ENCODE measurements around the gene ZNF253. TPM values are rescaled to one million over a fixed set of nuclear protein-coding genes. Genes with fewer than 3 reads are reported as not detected.
"Not testable (repeated sequence)": the region's sequence is repeated elsewhere in the genome, so short reads cannot be mapped to it uniquely, and the experiment has no call there.

The ZNF253 gene
- total and polyA plus RNA-seq, 2 experiments from 2014 or later = 31.4 to 44.7 TPM

GRCh38 chr19:19877724-19878123, 12.0 kb downstream of the ZNF253 start:
- H3K9me2 ChIP-seq (ENCODE audit: insufficient read depth) = no peaks in the 10 kb centered on the region
- Mint-ChIP-seq H3K36me3 (ENCODE audit: low read depth) (peaks cover 81% of the 10 kb centered on the region), H3K27ac (no peak overlapping the region), H3K4me1 (no peaks in the 10 kb centered on the region), H3K4me3 (no peak overlapping the region), H3K9me3 (peaks cover 7% of the 10 kb centered on the region; the same call in 1 of the 3 replicates), H3K27me3 (ENCODE audit: insufficient read depth, low read depth, poor library complexity) (no peaks in the 10 kb centered on the region)
- H3K79me2 ChIP-seq (replicated peaks; ENCODE audit: insufficient read depth) = peaks cover 100% of the 10 kb centered on the region
- no peak overlapping the region for H3K27ac ChIP-seq (ENCODE audit: low read depth)
- H2AFZ ChIP-seq = no peak overlapping the region
- H3K27me3 ChIP-seq (ENCODE audit: insufficient read depth) = no peaks in the 10 kb centered on the region
- no peaks in the 10 kb centered on the region for H3K4me1 ChIP-seq (ENCODE audit: insufficient read depth)
- DNase-seq (ENCODE audit: low spot score) = no peak
- TF ChIP-seq ZNF114 (CRISPR knock-in tag; IDR thresholded peaks at IDR 0.05) (no peak), ETS1 (IDR thresholded peaks at IDR 0.05) (no peak), STAT1 (IDR thresholded peaks at IDR 0.05; ENCODE audit: unreplicated experiment) (no peak), NANOG (IDR thresholded peaks at IDR 0.05; ENCODE audit: borderline replicate concordance) (no peak)
- no peak overlapping the region for H3K4me2 ChIP-seq
- no peak for ATAC-seq
- peaks cover 61% of the 10 kb centered on the region for H4K20me1 ChIP-seq (replicated peaks; ENCODE audit: insufficient read depth)
- H3F3A ChIP-seq (replicated peaks; ENCODE audit: low read depth) = peaks cover 5% of the 10 kb centered on the region; the same call in 1 of the 2 replicates
- H3K4me3 ChIP-seq = no peak overlapping the region
- peaks cover 37% of the 10 kb centered on the region for H3K36me3 ChIP-seq (ENCODE audit: insufficient read depth)

- Histone ChIP-seq H3K36me3 (ENCODE audit: insufficient read depth) (peaks cover 55% of the 10 kb centered on the region), H3K4me3 (no peak overlapping the region), H4K20me1 (replicated peaks; ENCODE audit: insufficient read depth) (peaks cover 18% of the 10 kb centered on the region), H3K9me2 (ENCODE audit: insufficient read depth) (no peaks in the 10 kb centered on the region), H3K79me2 (replicated peaks; ENCODE audit: insufficient read depth) (peaks cover 98% of the 10 kb centered on the region), H3K27ac (ENCODE audit: low read depth) (no peak overlapping the region), H3K27me3 (ENCODE audit: insufficient read depth) (no peaks in the 10 kb centered on the region), H3F3A (replicated peaks; ENCODE audit: low read depth) (no peaks in the 10 kb centered on the region; the same call in 1 of the 2 replicates), H2AFZ (no peak overlapping the region), H3K4me1 (ENCODE audit: insufficient read depth) (no peaks in the 10 kb centered on the region), H3K4me2 (no peak overlapping the region)
- no peaks in the 10 kb centered on the region for H3K4me1 Mint-ChIP-seq
- H3K27me3 Mint-ChIP-seq (ENCODE audit: insufficient read depth, low read depth, poor library complexity) = peaks cover 1% of the 10 kb centered on the region
- TF ChIP-seq EZH2 (IDR thresholded peaks at IDR 0.05; ENCODE audit: low read depth, unreplicated experiment) (no peak), ZNF331 (CRISPR knock-in tag; IDR thresholded peaks at IDR 0.05; ENCODE audit: low read depth) (no peak), REST (IDR thresholded peaks at IDR 0.05; ENCODE audit: unreplicated experiment) (no peak), POLR2AphosphoS5 (IDR thresholded peaks at IDR 0.05; ENCODE audit: low read depth) (no peak), ZNF114 (CRISPR knock-in tag; IDR thresholded peaks at IDR 0.05) (no peak)
- H3K36me3 Mint-ChIP-seq (ENCODE audit: low read depth) = peaks cover 99% of the 10 kb centered on the region
- no peak overlapping the region for H3K4me3 Mint-ChIP-seq
- H3K27ac Mint-ChIP-seq = no peak overlapping the region
- ATAC-seq (no peak), DNase-seq (ENCODE audit: low spot score) (no peak)
- peaks cover 51% of the 10 kb centered on the region for H3K9me3 Mint-ChIP-seq
Measured at GRCh38 chr19:19884583-19884982, 18.9 kb downstream of the ZNF253 start.

GRCh38 chr19:19892055-19892941, 26.6 kb downstream of the ZNF253 start:
- not testable (repeated sequence) for H3K27me3 ChIP-seq (ENCODE audit: insufficient read depth); H3K9me2 ChIP-seq (ENCODE audit: insufficient read depth); H4K20me1 ChIP-seq (replicated peaks; ENCODE audit: insufficient read depth); H3K4me3 Mint-ChIP-seq; H2AFZ ChIP-seq; H3K4me3 ChIP-seq; H3K4me1 ChIP-seq (ENCODE audit: insufficient read depth); DNase-seq (ENCODE audit: low spot score); H3F3A ChIP-seq (replicated peaks; ENCODE audit: low read depth); ATAC-seq; H3K27ac ChIP-seq (ENCODE audit: low read depth); H3K27ac Mint-ChIP-seq; H3K4me1 Mint-ChIP-seq; H3K4me2 ChIP-seq
- Mint-ChIP-seq H3K27me3 (ENCODE audit: insufficient read depth, low read depth, poor library complexity) (peaks cover 16% of the 10 kb centered on the region), H3K36me3 (ENCODE audit: low read depth) (peaks cover 86% of the 10 kb centered on the region), H3K9me3 (peaks cover 88% of the 10 kb centered on the region)
- Histone ChIP-seq H3K79me2 (replicated peaks; ENCODE audit: insufficient read depth) (peaks cover 32% of the 10 kb centered on the region), H3K36me3 (ENCODE audit: insufficient read depth) (peaks cover 63% of the 10 kb centered on the region)
